OCI-LY3 (cell line): ENCODE measurements around the gene HSPD1.

Experiments used
- H2AFZ ChIP-seq: fragments of 200-600, 300-600 bp; shearing (Covaris generic); 2 replicates; pipeline ENCODE4 v1.6.0; 2014; ENCODE audit warnings: antibody characterized with exemption, low read depth, low read length
- H3K27ac ChIP-seq: fragments of 200-600, 300-600 bp; sonication (generic); 2 replicates; pipeline ENCODE4 v1.5.1; 2014; ENCODE audit warnings: mild to moderate bottlenecking, low read length, moderate library complexity, mixed read lengths
- H3K27me3 ChIP-seq: fragments of 200-600, 300-600 bp; sonication (generic); 2 replicates; pipeline ENCODE4 v1.6.1; 2014; ENCODE audit warnings: low read depth, low read length, mixed read lengths
- H3K36me3 ChIP-seq: fragments of 200-600, 300-600 bp; sonication (generic); replicated peaks from 2 replicates; pipeline ENCODE3; 2014; ENCODE audit warnings: low read depth, low read length, mixed read lengths
- H3K4me1 ChIP-seq: fragments of 300-600, 200-600 bp; sonication (generic); 2 replicates; pipeline ENCODE4 v1.6.1; 2014; ENCODE audit warnings: low read length, mixed read lengths
- H3K4me2 ChIP-seq: fragments of 200-600, 300-600 bp; sonication (generic); 2 replicates; pipeline ENCODE4 v1.6.1; 2014; ENCODE audit warnings: low read length, mixed read lengths
- H3K4me3 ChIP-seq: fragments of 300-600, 200-600 bp; sonication (generic); 2 replicates; pipeline ENCODE4 v1.5.1; 2014; ENCODE audit warnings: antibody characterized with exemption, mild to moderate bottlenecking, low read length, moderate library complexity
- H3K79me2 ChIP-seq: fragments of 300-600, 200-600 bp; shearing (Covaris generic); 2 replicates; pipeline ENCODE4 v1.6.1; 2014; ENCODE audit warnings: mild to moderate bottlenecking, low read length, mixed read lengths
- H3K9ac ChIP-seq: fragments of 300-600, 200-600 bp; shearing (Covaris generic); 2 replicates; pipeline ENCODE4 v1.6.0; 2014; ENCODE audit warnings: mild to moderate bottlenecking, low read length, moderate library complexity
- H3K9me3 ChIP-seq: fragments of 200-600, 300-600 bp; shearing (Covaris generic); 2 replicates; pipeline ENCODE4 v1.6.1; 2014; ENCODE audit warnings: low read length, mixed read lengths; ENCODE audit not compliant: insufficient read depth
- H4K20me1 ChIP-seq: fragments of 200-600, 300-600 bp; sonication (generic); 2 replicates; pipeline ENCODE4 v1.6.1; 2016; ENCODE audit warnings: low read length, mixed read lengths; ENCODE audit not compliant: insufficient read depth
- CTCF ChIP-seq: fragments of 200-600, 300-600 bp; sonication (generic); IDR thresholded peaks from 2 replicates; pipeline ENCODE4 v1.5.1; 2014; ENCODE audit warnings: antibody characterized with exemption, low read length, low read depth
- EZH2phosphoT487 ChIP-seq: fragments of 200-600 bp; shearing (Covaris generic); IDR thresholded peaks from 2 replicates; pipeline ENCODE4 v1.6.1; 2018; ENCODE audit warnings: antibody characterized with exemption, mixed run types, low read depth

HSPD1 gene

GRCh38 chr2:197499594-197500502 lies at the start of gene HSPD1, which contains the start of gene HSPE1:
Gene HSPD1, minus strand, starts transcription at chr2:197499840. Its CDS starts 992 bp downstream, at chr2:197498848.
Gene HSPE1, plus strand, starts transcription at chr2:197500379. Its CDS starts 58 bp downstream, at chr2:197500437.
- no peaks in the 10 kb centered on the region for H3K27me3 ChIP-seq
- peaks cover 31% of the 10 kb centered on the region for H3K4me1 ChIP-seq
- peak within 1 kb of the TSS; percentile 97 for H3K9ac ChIP-seq
- peak within 1 kb of the TSS; percentile 98 for H3K4me3 ChIP-seq
- 0 out of 2 replicates have a peak within 1 kb of the TSS, but pooled peaks have one; percentile 15 for H2AFZ ChIP-seq
- peaks cover 96% of the 10 kb centered on the region for H3K79me2 ChIP-seq
- H3K36me3 ChIP-seq, result peaks cover 61% of the 10 kb centered on the region
- H4K20me1 ChIP-seq, result peaks cover 35% of the 10 kb centered on the region
- H3K9me3 ChIP-seq, result no peaks in the 10 kb centered on the region
- peak within 1 kb of the TSS; percentile 79 for H3K4me2 ChIP-seq
- TF ChIP-seq CTCF, result no peak
- TF ChIP-seq EZH2phosphoT487, result no peak
- peak within 1 kb of the TSS; percentile 87 for H3K27ac ChIP-seq

- Histone ChIP-seq H3K79me2 (0 out of 2 replicates have a peak, but pooled peaks cover 2% of the 10 kb centered on the region), H3K36me3 (peaks cover 19% of the 10 kb centered on the region), H3K4me1 (no peaks in the 10 kb centered on the region), H3K4me3 (no peak overlapping the region), H2AFZ (no peak overlapping the region), H3K27ac (no peak overlapping the region), H3K4me2 (no peak overlapping the region), H3K27me3 (no peaks in the 10 kb centered on the region), H3K9me3 (no peaks in the 10 kb centered on the region), H3K9ac (no peak overlapping the region), H4K20me1 (no peaks in the 10 kb centered on the region)
- no peak for TF ChIP-seq CTCF
These were observed 48.9 kb upstream of the HSPD1 start for GRCh38 chr2:197548582-197548981.

GRCh38 chr2:197547163-197547900 lies 47.7 kb upstream of the HSPD1 start:
- Histone ChIP-seq H3K27me3 (no peaks in the 10 kb centered on the region), H3K79me2 (0 out of 2 replicates have a peak, but pooled peaks cover 2% of the 10 kb centered on the region), H3K9ac (no peak overlapping the region), H4K20me1 (no peaks in the 10 kb centered on the region), H3K4me2 (no peak overlapping the region), H2AFZ (no peak overlapping the region), H3K27ac (no peak overlapping the region), H3K9me3 (no peaks in the 10 kb centered on the region), H3K36me3 (peaks cover 21% of the 10 kb centered on the region), H3K4me1 (no peaks in the 10 kb centered on the region), H3K4me3 (no peak overlapping the region)
- no peak for TF ChIP-seq CTCF

GRCh38 chr2:197543206-197543605 lies 43.6 kb upstream of the HSPD1 start:
- no peak overlapping the region for H3K27ac ChIP-seq
- H3K4me3 ChIP-seq, result no peak overlapping the region
- H3K9ac ChIP-seq, result no peak overlapping the region
- H3K36me3 ChIP-seq, result peaks cover 30% of the 10 kb centered on the region
- H3K9me3 ChIP-seq, result no peaks in the 10 kb centered on the region
- H3K4me1 ChIP-seq, result no peaks in the 10 kb centered on the region
- no peak for TF ChIP-seq CTCF
- TF ChIP-seq EZH2phosphoT487, result no peak
- peaks cover 10% of the 10 kb centered on the region for H3K79me2 ChIP-seq
- H4K20me1 ChIP-seq, result peaks cover 8% of the 10 kb centered on the region; the same call in 1 of the 2 replicates
- no peaks in the 10 kb centered on the region for H3K27me3 ChIP-seq
- H2AFZ ChIP-seq, result no peak overlapping the region
- H3K4me2 ChIP-seq, result no peak overlapping the region
